ENCODE data around the gene SHISA9. TPM values are rescaled to one million over a fixed set of nuclear protein-coding genes. Genes with fewer than 3 reads are reported as not detected.

SHISA9 gene
- polyA plus RNA-seq, 1 donor, result 2.7 TPM

- no peaks in the 10 kb centered on the region for H3K36me3 ChIP-seq (ENCODE audit: control insufficient read depth, insufficient read depth, low read length)
- H3K4me1 ChIP-seq (ENCODE audit: control insufficient read depth, insufficient read depth, low read length), result no peaks in the 10 kb centered on the region
- H3K27ac ChIP-seq (ENCODE audit: low read length), result no peak overlapping the region
- no peak overlapping the region for H3K4me3 ChIP-seq (ENCODE audit: low read length)
- no CpG with 5 or more reads among the region's 5 CpGs for WGBS (ENCODE audit: insufficient coverage, low lambda C conversion rate)
- no peak for DNase-seq
- no peaks in the 10 kb centered on the region for H3K27me3 ChIP-seq (ENCODE audit: control insufficient read depth, insufficient read depth, low read length)
- H3K9me3 ChIP-seq (ENCODE audit: control insufficient read depth, low read depth, low read length), result no peaks in the 10 kb centered on the region
Measured at GRCh38 chr16:13105427-13105826, 204.0 kb downstream of the SHISA9 start.

- Histone ChIP-seq H3K27ac (ENCODE audit: low read length) (no peak overlapping the region), H3K36me3 (ENCODE audit: control insufficient read depth, insufficient read depth, low read length) (no peaks in the 10 kb centered on the region), H3K4me1 (ENCODE audit: control insufficient read depth, insufficient read depth, low read length) (no peaks in the 10 kb centered on the region), H3K4me3 (ENCODE audit: low read length) (no peak overlapping the region), H3K9me3 (ENCODE audit: control insufficient read depth, low read depth, low read length) (no peaks in the 10 kb centered on the region), H3K27me3 (ENCODE audit: control insufficient read depth, insufficient read depth, low read length) (no peaks in the 10 kb centered on the region)
- no peak for DNase-seq
- no CpG with 5 or more reads among the region's 2 CpGs for WGBS (ENCODE audit: insufficient coverage, low lambda C conversion rate)
Measured at GRCh38 chr16:13106464-13106863, 205.1 kb downstream of the SHISA9 start.

- Histone ChIP-seq H3K27ac (ENCODE audit: low read length) (no peak overlapping the region), H3K4me1 (ENCODE audit: control insufficient read depth, insufficient read depth, low read length) (no peaks in the 10 kb centered on the region), H3K36me3 (ENCODE audit: control insufficient read depth, insufficient read depth, low read length) (no peaks in the 10 kb centered on the region), H3K4me3 (ENCODE audit: low read length) (no peak overlapping the region), H3K27me3 (ENCODE audit: control insufficient read depth, insufficient read depth, low read length) (no peaks in the 10 kb centered on the region), H3K9me3 (ENCODE audit: control insufficient read depth, low read depth, low read length) (no peaks in the 10 kb centered on the region)
- DNase-seq, result no peak
- WGBS (ENCODE audit: insufficient coverage, low lambda C conversion rate), result 60% methylated on average over 1 of the region's 5 CpGs
Measured at GRCh38 chr16:13108126-13108525, 206.7 kb downstream of the SHISA9 start.

DNA sequence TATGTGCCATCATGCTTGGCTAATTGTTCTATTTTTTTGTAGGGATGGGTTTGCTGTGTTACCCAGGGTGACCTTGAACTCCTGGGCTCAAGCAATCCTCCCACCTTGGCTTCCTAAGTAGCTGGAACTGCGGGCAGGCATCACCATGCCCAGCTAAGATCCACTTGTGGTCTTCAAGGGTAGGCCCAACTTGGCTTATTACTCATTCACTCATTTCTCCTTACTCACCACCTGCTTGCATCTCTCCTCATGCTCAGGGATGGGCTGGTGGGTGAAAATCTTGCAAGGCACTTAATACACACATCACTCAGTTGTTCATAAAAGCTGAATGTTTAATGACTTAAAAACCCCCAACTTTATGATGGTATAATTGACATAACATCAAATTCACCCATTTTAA, 207.8 kb downstream of the SHISA9 start:
- H3K4me1 ChIP-seq (ENCODE audit: control insufficient read depth, insufficient read depth, low read length), result no peaks in the 10 kb centered on the region
- H3K4me3 ChIP-seq (ENCODE audit: low read length), result no peak overlapping the region
- no peaks in the 10 kb centered on the region for H3K36me3 ChIP-seq (ENCODE audit: control insufficient read depth, insufficient read depth, low read length)
- no peaks in the 10 kb centered on the region for H3K9me3 ChIP-seq (ENCODE audit: control insufficient read depth, low read depth, low read length)
- no peaks in the 10 kb centered on the region for H3K27me3 ChIP-seq (ENCODE audit: control insufficient read depth, insufficient read depth, low read length)
- no peak for DNase-seq
- H3K27ac ChIP-seq (ENCODE audit: low read length), result no peak overlapping the region
- no CpG with 5 or more reads among the region's 1 CpG for WGBS (ENCODE audit: insufficient coverage, low lambda C conversion rate)

- H3K27me3 ChIP-seq (ENCODE audit: control insufficient read depth, insufficient read depth, low read length), result no peaks in the 10 kb centered on the region
- no peak overlapping the region for H3K4me3 ChIP-seq (ENCODE audit: low read length)
- no peak overlapping the region for H3K27ac ChIP-seq (ENCODE audit: low read length)
- H3K4me1 ChIP-seq (ENCODE audit: control insufficient read depth, insufficient read depth, low read length), result no peaks in the 10 kb centered on the region
- DNase-seq, result peak; percentile 3 to 6
- WGBS (ENCODE audit: insufficient coverage, low lambda C conversion rate), result 17% methylated on average over 1 of the region's 7 CpGs
- H3K36me3 ChIP-seq (ENCODE audit: control insufficient read depth, insufficient read depth, low read length), result no peaks in the 10 kb centered on the region
- H3K9me3 ChIP-seq (ENCODE audit: control insufficient read depth, low read depth, low read length), result no peaks in the 10 kb centered on the region
Measured at GRCh38 chr16:13110124-13110796, 208.9 kb downstream of the SHISA9 start.

GRCh38 chr16:13111747-13112146, 210.3 kb downstream of the SHISA9 start:
- H3K4me3 ChIP-seq (ENCODE audit: low read length), result no peak overlapping the region
- DNase-seq, result no peak
- no peaks in the 10 kb centered on the region for H3K27me3 ChIP-seq (ENCODE audit: control insufficient read depth, insufficient read depth, low read length)
- H3K36me3 ChIP-seq (ENCODE audit: control insufficient read depth, insufficient read depth, low read length), result no peaks in the 10 kb centered on the region
- 100% methylated on average over 1 of the region's 2 CpGs for WGBS (ENCODE audit: insufficient coverage, low lambda C conversion rate)
- H3K27ac ChIP-seq (ENCODE audit: low read length), result no peak overlapping the region
- no peaks in the 10 kb centered on the region for H3K4me1 ChIP-seq (ENCODE audit: control insufficient read depth, insufficient read depth, low read length)
- no peaks in the 10 kb centered on the region for H3K9me3 ChIP-seq (ENCODE audit: control insufficient read depth, low read depth, low read length)

DNA sequence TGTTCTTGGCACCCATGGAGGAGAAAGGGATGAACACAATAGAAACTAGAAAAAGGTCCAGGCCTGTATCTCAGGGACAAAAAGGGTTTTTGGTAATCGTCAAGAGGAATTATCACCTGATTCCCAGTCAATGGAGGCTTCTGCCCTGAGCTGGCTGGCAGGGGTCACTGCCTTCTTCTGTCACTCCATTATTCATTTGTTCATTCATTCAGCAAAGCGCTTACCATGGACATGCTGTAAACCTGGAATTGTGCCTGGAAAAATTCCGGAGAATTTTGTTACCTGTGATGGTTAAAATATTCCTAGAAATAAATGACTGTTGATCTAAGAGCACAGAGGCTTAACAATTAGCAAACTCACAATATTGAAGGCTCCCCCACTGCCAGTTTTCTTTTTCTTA, 212.3 kb downstream of the SHISA9 start:
- H3K9me3 ChIP-seq (ENCODE audit: control insufficient read depth, low read depth, low read length), result no peaks in the 10 kb centered on the region
- no peak for DNase-seq
- H3K36me3 ChIP-seq (ENCODE audit: control insufficient read depth, insufficient read depth, low read length), result no peaks in the 10 kb centered on the region
- H3K27ac ChIP-seq (ENCODE audit: low read length), result no peak overlapping the region
- H3K27me3 ChIP-seq (ENCODE audit: control insufficient read depth, insufficient read depth, low read length), result no peaks in the 10 kb centered on the region
- H3K4me1 ChIP-seq (ENCODE audit: control insufficient read depth, insufficient read depth, low read length), result no peaks in the 10 kb centered on the region
- WGBS (ENCODE audit: insufficient coverage, low lambda C conversion rate), result no CpG with 5 or more reads among the region's 3 CpGs
- H3K4me3 ChIP-seq (ENCODE audit: low read length), result no peak overlapping the region

GRCh38 chr16:13118091-13118490, 216.7 kb downstream of the SHISA9 start:
- no peaks in the 10 kb centered on the region for H3K36me3 ChIP-seq (ENCODE audit: control insufficient read depth, insufficient read depth, low read length)
- peak in 1 of 2 donors; percentile 0 for DNase-seq
- H3K4me1 ChIP-seq (ENCODE audit: control insufficient read depth, insufficient read depth, low read length), result no peaks in the 10 kb centered on the region
- no CpG with 5 or more reads among the region's 5 CpGs for WGBS (ENCODE audit: insufficient coverage, low lambda C conversion rate)
- H3K27ac ChIP-seq (ENCODE audit: low read length), result no peak overlapping the region
- H3K9me3 ChIP-seq (ENCODE audit: control insufficient read depth, low read depth, low read length), result no peaks in the 10 kb centered on the region
- H3K27me3 ChIP-seq (ENCODE audit: control insufficient read depth, insufficient read depth, low read length), result no peaks in the 10 kb centered on the region
- H3K4me3 ChIP-seq (ENCODE audit: low read length), result no peak overlapping the region

- DNase-seq, result no peak
- no CpG with 5 or more reads among the region's 6 CpGs for WGBS (ENCODE audit: insufficient coverage, low lambda C conversion rate)
- Histone ChIP-seq H3K4me1 (ENCODE audit: control insufficient read depth, insufficient read depth, low read length) (no peaks in the 10 kb centered on the region), H3K4me3 (ENCODE audit: low read length) (no peak overlapping the region), H3K9me3 (ENCODE audit: control insufficient read depth, low read depth, low read length) (no peaks in the 10 kb centered on the region), H3K27me3 (ENCODE audit: control insufficient read depth, insufficient read depth, low read length) (no peaks in the 10 kb centered on the region), H3K36me3 (ENCODE audit: control insufficient read depth, insufficient read depth, low read length) (no peaks in the 10 kb centered on the region), H3K27ac (ENCODE audit: low read length) (no peak overlapping the region)
Measured at GRCh38 chr16:13120091-13120490, 218.7 kb downstream of the SHISA9 start.

DNA sequence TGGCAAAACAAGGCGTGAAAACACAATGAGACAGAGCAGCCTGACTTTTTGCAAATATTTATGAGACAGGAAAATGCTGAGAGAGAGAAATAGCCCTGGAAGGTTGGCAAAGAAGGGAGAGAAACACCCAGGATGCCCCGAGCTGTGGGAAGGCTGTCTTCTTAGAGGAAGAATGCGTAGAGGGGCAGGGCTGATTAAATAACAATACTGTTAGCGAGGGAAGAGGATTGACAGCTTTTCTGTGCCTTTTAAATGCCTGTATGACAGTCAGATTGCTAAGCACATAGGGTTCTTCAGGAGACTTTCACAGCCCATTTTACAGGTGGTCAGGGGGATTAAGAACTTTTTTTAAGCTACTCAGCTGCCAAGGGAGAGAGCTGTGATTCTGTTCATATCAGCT, 219.2 kb downstream of the SHISA9 start:
- Histone ChIP-seq H3K36me3 (ENCODE audit: control insufficient read depth, insufficient read depth, low read length) (no peaks in the 10 kb centered on the region), H3K4me1 (ENCODE audit: control insufficient read depth, insufficient read depth, low read length) (no peaks in the 10 kb centered on the region), H3K27ac (ENCODE audit: low read length) (no peak overlapping the region), H3K4me3 (ENCODE audit: low read length) (no peak overlapping the region), H3K27me3 (ENCODE audit: control insufficient read depth, insufficient read depth, low read length) (no peaks in the 10 kb centered on the region), H3K9me3 (ENCODE audit: control insufficient read depth, low read depth, low read length) (no peaks in the 10 kb centered on the region)
- no peak for DNase-seq
- 80% methylated on average over 2 of the region's 4 CpGs for WGBS (ENCODE audit: insufficient coverage, low lambda C conversion rate)

- Histone ChIP-seq H3K4me1 (ENCODE audit: control insufficient read depth, insufficient read depth, low read length) (no peaks in the 10 kb centered on the region), H3K36me3 (ENCODE audit: control insufficient read depth, insufficient read depth, low read length) (no peaks in the 10 kb centered on the region), H3K27me3 (ENCODE audit: control insufficient read depth, insufficient read depth, low read length) (no peaks in the 10 kb centered on the region), H3K27ac (ENCODE audit: low read length) (no peak overlapping the region), H3K4me3 (ENCODE audit: low read length) (no peak overlapping the region), H3K9me3 (ENCODE audit: control insufficient read depth, low read depth, low read length) (no peaks in the 10 kb centered on the region)
- DNase-seq, result no peak
- WGBS (ENCODE audit: insufficient coverage, low lambda C conversion rate), result no CpG with 5 or more reads among the region's 3 CpGs
Measured at GRCh38 chr16:13123991-13124390, 222.6 kb downstream of the SHISA9 start.

Measured in large intestine (tissue), 3 donors.